Erythroblast (primary cell): ENCODE measurements around the gene MISFA.

Experiments
- GATA1 ChIP-seq: IDR thresholded peaks from 2 replicates; pipeline ENCODE4 v1.6.1; 2011; ENCODE audit warnings: low read depth, mild to moderate bottlenecking, control low read depth, low read length, moderate library complexity
- POLR2A ChIP-seq: IDR thresholded peaks from 2 replicates; pipeline ENCODE4 v1.6.1; 2011; ENCODE audit warnings: mild to moderate bottlenecking, low read length

GRCh38 chr11:18633256-18634139, 33.9 kb downstream of the MISFA start:
- TF ChIP-seq POLR2A (no peak), GATA1 (no peak)
